ENCODE results near the gene CEP19. TPM values are rescaled to one million over a fixed set of nuclear protein-coding genes. Genes with fewer than 3 reads are reported as not detected.

The CEP19 gene
- total and polyA plus RNA-seq, 12 donors: 0.55 to 2.3 (median 0.84) TPM

DNA sequence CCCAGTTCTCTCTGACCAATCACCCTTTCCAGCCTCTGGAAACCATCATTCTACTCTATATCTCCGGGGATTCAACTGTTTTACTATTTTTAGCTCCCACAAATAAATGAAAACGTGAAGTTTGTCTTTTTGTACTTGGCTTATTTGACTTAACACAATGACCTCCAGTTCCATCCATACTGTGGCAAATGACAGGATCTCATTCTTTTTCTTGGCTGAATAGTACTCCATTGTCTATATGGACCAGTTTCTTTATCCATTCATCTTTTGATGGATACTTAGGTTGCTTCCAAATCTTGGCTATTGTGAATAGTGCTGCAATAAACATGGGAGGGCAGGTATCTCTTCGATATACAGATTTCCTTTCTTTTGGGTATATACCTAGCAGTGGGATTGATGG, 38.4 kb downstream of the CEP19 start:
- no peak overlapping the region for H3K27ac ChIP-seq
- intact Hi-C loops (cut with DNase I): loop anchor here in 3 of 10 donors (5.0 to 10.0 kb wide), 3 partner anchors 36 to 139 kb away; partner anchors contain the start of gene NRROS (in 2 of the 3)
- no peak overlapping the region for H3K4me3 ChIP-seq
- TF ChIP-seq CTCF (IDR thresholded peaks at IDR 0.05): no peak
- H3K4me1 ChIP-seq: peaks cover 0 to 38% (median 8%) of the 10 kb centered on the region in 9 donors
- peaks cover 0 to 33% (median 2%) of the 10 kb centered on the region in 7 donors for H3K27me3 ChIP-seq
- WGBS, 2 donors: 75 to 86% methylated on average over 3 of the region's 3 CpGs
- H3K36me3 ChIP-seq: no peaks in the 10 kb centered on the region
- ATAC-seq (no peak), DNase-seq (no peak)
- H3K9me3 ChIP-seq: no peaks in the 10 kb centered on the region

GRCh38 chr3:196670339-196670738, 41.7 kb downstream of the CEP19 start:
- H3K4me1 ChIP-seq: peaks cover 0 to 34% (median 8%) of the 10 kb centered on the region in 9 donors
- ATAC-seq: peak; percentile 55 to 93 (median 76)
- peak overlapping the region in 1 of 10 donors; percentile 12 for H3K4me3 ChIP-seq
- WGBS, 2 donors: 32 to 48% methylated on average over 6 of the region's 6 CpGs
- H3K27ac ChIP-seq: peak overlapping the region in 8 of 10 donors; percentile 15 to 67 (median 48)
- H3K36me3 ChIP-seq: no peaks in the 10 kb centered on the region
- intact Hi-C loops (cut with DNase I): loop anchor here in 3 of 10 donors (5.0 to 10.0 kb wide), 3 partner anchors 33 to 136 kb away; partner anchors contain the start of gene NRROS (in 2 of the 3)
- no peak for DNase-seq
- TF ChIP-seq CTCF (IDR thresholded peaks at IDR 0.05): no peak
- H3K9me3 ChIP-seq: no peaks in the 10 kb centered on the region
- H3K27me3 ChIP-seq: peaks cover 0 to 16% (median 0%) of the 10 kb centered on the region in 7 donors

DNA sequence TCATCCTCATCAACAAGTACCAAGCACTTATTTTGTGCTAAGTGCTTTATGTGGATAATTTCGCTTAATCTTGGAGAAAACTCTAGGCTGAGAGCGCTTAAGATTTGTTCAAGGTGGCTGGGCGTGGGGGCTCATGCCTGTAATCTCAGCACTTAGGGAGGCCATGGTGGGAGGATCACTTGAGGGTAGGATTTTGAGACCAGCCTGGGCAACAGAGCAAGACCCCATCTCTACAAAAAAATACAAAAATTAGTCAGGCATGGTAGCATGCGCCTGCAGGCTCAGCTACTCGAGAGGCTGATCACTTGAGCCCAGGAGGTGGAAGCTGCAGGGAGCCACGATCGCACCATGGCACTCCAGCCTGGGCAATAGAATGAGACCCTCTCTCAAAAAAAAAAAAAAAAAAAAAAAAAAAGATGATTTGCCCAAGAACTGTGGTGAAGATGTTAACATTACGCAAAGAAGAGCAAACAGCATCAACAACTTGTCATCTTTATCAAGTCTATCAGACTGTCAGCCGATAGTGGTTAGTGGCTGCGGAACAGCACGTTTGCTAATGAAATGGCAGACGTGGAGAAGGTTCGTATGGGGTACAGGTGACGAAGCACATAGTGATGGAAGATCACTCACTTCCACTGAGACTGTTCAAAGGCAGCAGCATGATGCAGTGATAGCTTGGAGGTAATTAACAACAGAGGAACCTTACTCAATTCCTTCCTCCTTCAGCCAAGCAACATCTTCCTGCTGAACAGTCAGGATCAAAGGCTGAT, 44.8 kb downstream of the CEP19 start:
- ATAC-seq (no peak), DNase-seq (no peak)
- Histone ChIP-seq H3K4me3 (no peak overlapping the region), H3K36me3 (peaks cover 0 to 5% (median 0%) of the 10 kb centered on the region in 9 donors), H3K9me3 (no peaks in the 10 kb centered on the region), H3K27ac (no peak overlapping the region), H3K27me3 (peaks cover 0 to 12% (median 0%) of the 10 kb centered on the region in 7 donors), H3K4me1 (peaks cover 0 to 34% (median 8%) of the 10 kb centered on the region in 9 donors)
- no peak for TF ChIP-seq CTCF (IDR thresholded peaks at IDR 0.05)
- WGBS, 2 donors: 90 to 91% methylated on average over 14 of the region's 14 CpGs
- intact Hi-C loops (cut with DNase I): no loop called here

- Histone ChIP-seq H3K27me3 (peaks cover 0 to 12% (median 0%) of the 10 kb centered on the region in 7 donors), H3K36me3 (peaks cover 0 to 15% (median 0%) of the 10 kb centered on the region in 9 donors), H3K4me1 (peaks cover 0 to 29% (median 6%) of the 10 kb centered on the region in 9 donors), H3K9me3 (no peaks in the 10 kb centered on the region), H3K4me3 (no peak overlapping the region), H3K27ac (no peak overlapping the region)
- 47% methylated on average over 23 of the region's 23 CpGs for WGBS, 2 donors
- no peak for TF ChIP-seq CTCF (IDR thresholded peaks at IDR 0.05)
- intact Hi-C loops (cut with DNase I): no loop called here
- peak in 1 of 8 donors; percentile 25 for ATAC-seq
- no peak for DNase-seq
Measured at GRCh38 chr3:196666001-196666867, 45.8 kb downstream of the CEP19 start.
